GM12878 (cell line): ENCODE data around the gene SULF2. TPM values are rescaled to one million over a fixed set of nuclear protein-coding genes. Genes with fewer than 3 reads are reported as not detected.

Experiments used
- ATAC-seq: fragments of 200-7000 bp; cut with Tn5 transposase; 3 replicates; pipeline ENCODE4 v1.9.1; 2020; ENCODE audit warnings: mild to moderate bottlenecking, moderate library complexity
- BruUV-seq: library from RNA; stranded (reverse); fragments of 400-500 nt; replicated peaks from 2 replicates; lab custom pipeline; 2021; lab: Mats Ljungman, UMichigan
- CTCF ChIA-PET: fragments of 300-600 bp; sonication (Branson Sonifier 250); formaldehyde crosslinking; extraction: SDS; loops from one replicate; lab custom pipeline; 2021; ENCODE audit warnings: inconsistent platforms; lab: Yijun Ruan, JAX
- POLR2A ChIA-PET: fragments of 350-600 bp; formaldehyde crosslinking; extraction: SDS; loops from one replicate; lab custom pipeline; 2021; ENCODE audit warnings: inconsistent platforms; lab: Charles Lee
- RAD21 ChIA-PET: fragments of 300-600 bp; sonication (Branson Sonifier 250); formaldehyde crosslinking; loops from one replicate; lab custom pipeline; 2023; ENCODE audit warnings: antibody characterized with exemption; ENCODE audit not compliant: unreplicated experiment; lab: Charles Lee
- SMC1A ChIA-PET: fragments of 300-600 bp; sonication (Branson Sonifier 250); formaldehyde crosslinking; loops from one replicate; lab custom pipeline; 2023; ENCODE audit not compliant: unreplicated experiment, uncharacterized antibody; lab: Charles Lee
- DNase-seq: peaks from one replicate; pipeline ENCODE4 v3.0.0-alpha.2; 2011; ENCODE audit warnings: low read depth, low spot score
- FAIRE-seq: peaks from 3 replicates; lab custom pipeline; 2011; peaks lifted over from hg19 to GRCh38; lab: Jason Lieb, UNC
- H2AFZ ChIP-seq: 2 replicates; pipeline ENCODE4 v1.6.0; 2011; ENCODE audit warnings: low read depth, low read length, control low read depth; ENCODE audit not compliant: control insufficient read depth
- H3K27ac ChIP-seq: 2 replicates; pipeline ENCODE4 v1.5.1; 2011; ENCODE audit warnings: control low read depth; ENCODE audit not compliant: control insufficient read depth, insufficient read depth
- H3K27me3 ChIP-seq, 2 experiments: replicated peaks in 1 of 2; 2 replicates each; pipeline versions ENCODE4 v1.6.0 to v1.6.1; 2011; ENCODE audit warnings: low read length in 1 of 2; ENCODE audit not compliant: control insufficient read depth in 2 of 2, insufficient read depth in 2 of 2
- H3K36me3 ChIP-seq, 2 experiments: 2 replicates each; pipeline ENCODE4 v1.5.1; 2011; ENCODE audit warnings: low read length in 1 of 2; ENCODE audit not compliant: control insufficient read depth in 2 of 2, insufficient read depth in 2 of 2
- H3K4me1 ChIP-seq: 2 replicates; pipeline ENCODE4 v1.6.1; 2011; ENCODE audit warnings: mild to moderate bottlenecking, low read length, moderate library complexity, mixed read lengths; ENCODE audit not compliant: control insufficient read depth, insufficient read depth
- H3K4me2 ChIP-seq: 2 replicates; pipeline ENCODE4 v1.6.0; 2011; ENCODE audit warnings: control low read depth; ENCODE audit not compliant: control insufficient read depth, insufficient read depth
- H3K4me3 ChIP-seq: fragments of 200-600 bp; sonication (generic); 2 replicates; pipeline ENCODE4 v1.5.1; 2016
- H3K79me2 ChIP-seq: 2 replicates; pipeline ENCODE4 v1.6.0; 2011; ENCODE audit warnings: low read length; ENCODE audit not compliant: control insufficient read depth, insufficient read depth
- H3K9ac ChIP-seq: 2 replicates; pipeline ENCODE4 v1.8.0; 2011; ENCODE audit warnings: low read length, control low read depth, mixed read lengths; ENCODE audit not compliant: control insufficient read depth, insufficient read depth
- H3K9me3 ChIP-seq: replicated peaks from 3 replicates; pipeline ENCODE4 v1.5.1; 2011; ENCODE audit warnings: mild to moderate bottlenecking, low read length; ENCODE audit not compliant: control insufficient read depth, insufficient read depth
- H4K20me1 ChIP-seq: 2 replicates; pipeline ENCODE4 v1.6.0; 2011; ENCODE audit not compliant: control insufficient read depth, insufficient read depth
- CREB1 ChIP-seq: IDR thresholded peaks from 2 replicates; pipeline ENCODE4 v1.6.1; 2012; ENCODE audit warnings: low read depth, mild to moderate bottlenecking, inconsistent platforms
- DPF2 ChIP-seq: fragments of 450-650 bp; IDR thresholded peaks from 2 replicates; pipeline ENCODE4 v1.6.1; 2017; ENCODE audit warnings: mild to moderate bottlenecking
- FOXK2 ChIP-seq: fragments of 450-650 bp; IDR thresholded peaks from 2 replicates; pipeline ENCODE4 v1.6.1; 2017; ENCODE audit warnings: mild to moderate bottlenecking, moderate library complexity
- HDAC6 ChIP-seq: fragments of 200-600 bp; sonication (generic); IDR thresholded peaks from one replicate; pipeline ENCODE4 v1.8.0; 2017; ENCODE audit warnings: antibody characterized with exemption; ENCODE audit not compliant: unreplicated experiment
- HDGF ChIP-seq: fragments of 450-650 bp; IDR thresholded peaks from 2 replicates; pipeline ENCODE4 v1.6.1; 2016; ENCODE audit warnings: antibody characterized with exemption
- KDM1A ChIP-seq: fragments of 200-600 bp; sonication (generic); IDR thresholded peaks from 2 replicates; pipeline ENCODE4 v1.6.1; 2016; ENCODE audit warnings: borderline replicate concordance
- KLF5 ChIP-seq: fragments of 450-650 bp; IDR thresholded peaks from 2 replicates; pipeline ENCODE4 v1.6.1; 2014; ENCODE audit warnings: mild to moderate bottlenecking; ENCODE audit not compliant: partially characterized antibody
- MXI1 ChIP-seq: fragments of 150-350 bp; IDR thresholded peaks from 2 replicates; pipeline ENCODE4 v1.6.1; 2011; ENCODE audit warnings: low read depth, mild to moderate bottlenecking, inconsistent platforms, low read length, improper control_type of control experiment
- MYB ChIP-seq: fragments of 150-350 bp; IDR thresholded peaks from 2 replicates; pipeline ENCODE4 v1.6.1; 2014; ENCODE audit warnings: mild to moderate bottlenecking, low read depth, low read length, borderline replicate concordance
- RBBP5 ChIP-seq: fragments of 200-600 bp; sonication (generic); conservative IDR thresholded peaks from 2 replicates; pipeline ENCODE4 v1.6.1; 2016
- SMC3 ChIP-seq: IDR thresholded peaks from 2 replicates; pipeline ENCODE4 v1.6.1; 2011; ENCODE audit warnings: low read length, improper control_type of control experiment, borderline replicate concordance
- SPI1 ChIP-seq: IDR thresholded peaks from 2 replicates; pipeline ENCODE4 v1.6.1; 2011; ENCODE audit warnings: low read depth, mild to moderate bottlenecking, low read length, moderate library complexity, borderline replicate concordance; ENCODE audit not compliant: insufficient read depth
- TARDBP ChIP-seq: IDR thresholded peaks from 2 replicates; pipeline ENCODE4 v1.6.1; 2016; ENCODE audit warnings: borderline replicate concordance
- in situ Hi-C: fragments of 300-500 bp; cut with MboI; formaldehyde crosslinking; loops from 9 replicates; pipeline ENCODE4 v1.14.3; 2018; ENCODE audit warnings: mixed read lengths
- intact Hi-C: fragments of 100-400 bp; cut with micrococcal nuclease; formaldehyde crosslinking; loops from one replicate; pipeline ENCODE4 v1.14.2; 2022; ENCODE audit not compliant: unreplicated experiment
- polyA plus RNA-seq, 11 experiments: library from polyadenylated mRNA; depleted of rRNA in 4 of 11; unstranded in 6 of 11; stranded (reverse) in 5 of 11; fragments of >200 nt; fragmentation: Nextera tagmentation in 4 of 11; fragmentation: Illumina TruSeq in 1 of 11; extraction: Ambion mirVana in 4 of 11; extraction: Trizol in 1 of 11; gene quantifications; 1 replicate in 1 of 11; 2 replicates in 10 of 11; pipeline versions ENCODE4 v1.2.1 to v1.2.3, GENCODE V29; 2011 to 2016; ENCODE audit warnings: inconsistent platforms in 2 of 11, missing spikeins in 2 of 11, low read depth in 1 of 11
- total RNA-seq, 4 experiments: library from RNA; depleted of rRNA in 3 of 4; stranded (reverse); fragments of >200 nt in 3 of 4; fragmentation: Illumina TruSeq in 1 of 4; extraction: Trizol in 1 of 4; gene quantifications; 2 replicates each; pipeline versions ENCODE4 v1.2.1 to v1.2.3, GENCODE V29; 2013 to 2021
- TF ChIP-seq, protein P1 (sequence below): fragments of 450-650 bp; IDR thresholded peaks from 2 replicates; pipeline ENCODE4 v1.6.1; 2017; ENCODE audit warnings: borderline replicate concordance
- TF ChIP-seq, protein P2 (sequence below): IDR thresholded peaks from 2 replicates; pipeline ENCODE4 v1.6.1; 2011; ENCODE audit warnings: mild to moderate bottlenecking, low read depth, low read length, moderate library complexity; ENCODE audit not compliant: insufficient replicate concordance
- TF ChIP-seq, protein P3 (sequence below): IDR thresholded peaks from 2 replicates; pipeline ENCODE4 v1.6.1; 2011; ENCODE audit warnings: borderline replicate concordance, low read depth, mild to moderate bottlenecking, moderate library complexity, mixed read lengths, low read length; ENCODE audit not compliant: insufficient read depth; ENCODE audit errors: extremely low read length

The SULF2 gene
- total and polyA plus RNA-seq, 10 of the 15 experiments (the other 5 are each of a cell fraction or from before 2014, with no cell fraction given), result 0.69 to 4.1 (median 1.6) TPM

DNA sequence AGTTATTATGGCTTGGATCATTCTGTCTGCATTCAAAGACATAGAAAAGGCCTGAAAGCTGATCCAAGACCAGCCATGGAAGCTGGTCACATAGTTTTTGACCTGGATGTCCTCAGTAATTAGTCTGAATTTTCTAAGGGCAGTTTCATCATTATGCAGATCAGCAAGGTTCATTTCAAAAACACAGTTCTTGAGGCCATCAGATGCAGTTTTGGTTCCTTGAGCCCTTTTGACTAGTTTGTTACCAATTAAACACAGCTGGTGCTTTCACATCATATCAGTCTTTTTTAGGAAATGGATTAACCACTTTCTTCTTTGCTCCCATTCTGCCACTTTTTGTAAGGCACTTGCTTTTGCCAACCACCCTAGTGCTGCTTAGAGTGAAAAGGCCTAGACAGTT, 154.2 kb downstream of the SULF2 start:
- SMC1A ChIA-PET, result interaction anchor here (0.9 kb wide), 1 partner anchor 239 kb away, joined by 3 read pairs; no protein-coding TSS in a partner anchor
- Histone ChIP-seq H3K27ac (no peak overlapping the region), H3K9ac (no peak overlapping the region), H3K4me2 (no peak overlapping the region), H3K4me3 (no peak overlapping the region), H3K27me3 (no peaks in the 10 kb centered on the region), H3K4me1 (no peaks in the 10 kb centered on the region), H3K9me3 (no peaks in the 10 kb centered on the region), H2AFZ (no peak overlapping the region), H4K20me1 (no peaks in the 10 kb centered on the region), H3K79me2 (no peaks in the 10 kb centered on the region; the same call in 1 of the 2 replicates), H3K36me3 (peaks cover 7 to 59% of the 10 kb centered on the region in 2 experiments)
- intact Hi-C loops, result no loop called here
- DNase-seq (no peak), ATAC-seq (no peak), FAIRE-seq (no peak)
- CTCF ChIA-PET, result interaction anchor here (1.3 kb wide), 1 partner anchor 433 kb away, joined by 4 read pairs; no protein-coding TSS in a partner anchor
- no TSS peak for BruUV-seq
- in situ Hi-C loops, result no loop called here
- no peak for TF ChIP-seq DPF2
- no peak for TF ChIP-seq MYB
- TF ChIP-seq HDAC6, result no peak
- no peak for TF ChIP-seq KDM1A
- no peak for TF ChIP-seq TARDBP
- TF ChIP-seq SPI1, result no peak
- no peak for TF ChIP-seq MXI1
- TF ChIP-seq SMC3, result no peak
- no peak for TF ChIP-seq CREB1
- no peak for TF ChIP-seq HDGF
- TF ChIP-seq RBBP5, result no peak
- TF ChIP-seq, protein P1, sequence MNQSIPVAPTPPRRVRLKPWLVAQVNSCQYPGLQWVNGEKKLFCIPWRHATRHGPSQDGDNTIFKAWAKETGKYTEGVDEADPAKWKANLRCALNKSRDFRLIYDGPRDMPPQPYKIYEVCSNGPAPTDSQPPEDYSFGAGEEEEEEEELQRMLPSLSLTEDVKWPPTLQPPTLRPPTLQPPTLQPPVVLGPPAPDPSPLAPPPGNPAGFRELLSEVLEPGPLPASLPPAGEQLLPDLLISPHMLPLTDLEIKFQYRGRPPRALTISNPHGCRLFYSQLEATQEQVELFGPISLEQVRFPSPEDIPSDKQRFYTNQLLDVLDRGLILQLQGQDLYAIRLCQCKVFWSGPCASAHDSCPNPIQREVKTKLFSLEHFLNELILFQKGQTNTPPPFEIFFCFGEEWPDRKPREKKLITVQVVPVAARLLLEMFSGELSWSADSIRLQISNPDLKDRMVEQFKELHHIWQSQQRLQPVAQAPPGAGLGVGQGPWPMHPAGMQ, result no peak
- TF ChIP-seq FOXK2, result no peak
- TF ChIP-seq, protein P2, sequence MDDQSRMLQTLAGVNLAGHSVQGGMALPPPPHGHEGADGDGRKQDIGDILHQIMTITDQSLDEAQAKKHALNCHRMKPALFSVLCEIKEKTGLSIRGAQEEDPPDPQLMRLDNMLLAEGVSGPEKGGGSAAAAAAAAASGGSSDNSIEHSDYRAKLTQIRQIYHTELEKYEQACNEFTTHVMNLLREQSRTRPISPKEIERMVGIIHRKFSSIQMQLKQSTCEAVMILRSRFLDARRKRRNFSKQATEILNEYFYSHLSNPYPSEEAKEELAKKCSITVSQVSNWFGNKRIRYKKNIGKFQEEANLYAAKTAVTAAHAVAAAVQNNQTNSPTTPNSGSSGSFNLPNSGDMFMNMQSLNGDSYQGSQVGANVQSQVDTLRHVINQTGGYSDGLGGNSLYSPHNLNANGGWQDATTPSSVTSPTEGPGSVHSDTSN, result no peak
- TF ChIP-seq, protein P3, sequence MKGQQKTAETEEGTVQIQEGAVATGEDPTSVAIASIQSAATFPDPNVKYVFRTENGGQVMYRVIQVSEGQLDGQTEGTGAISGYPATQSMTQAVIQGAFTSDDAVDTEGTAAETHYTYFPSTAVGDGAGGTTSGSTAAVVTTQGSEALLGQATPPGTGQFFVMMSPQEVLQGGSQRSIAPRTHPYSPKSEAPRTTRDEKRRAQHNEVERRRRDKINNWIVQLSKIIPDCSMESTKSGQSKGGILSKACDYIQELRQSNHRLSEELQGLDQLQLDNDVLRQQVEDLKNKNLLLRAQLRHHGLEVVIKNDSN, result no peak
- no peak for TF ChIP-seq KLF5
- RAD21 ChIA-PET, result no interaction called here
- POLR2A ChIA-PET, result no interaction called here
